Trophoblast cell (in vitro differentiated cells and primary cell): ENCODE results near the gene AFDN.

Source experiments
- DNase-seq, 2 donors: peaks; one replicate each; pipeline ENCODE4 v3.0.0-alpha.2; 2016
- H2AFZ ChIP-seq: 2 replicates; pipeline ENCODE4 v1.6.1; 2013; ENCODE audit warnings: low read length, moderate library complexity, mild to moderate bottlenecking; ENCODE audit not compliant: insufficient read depth, poor library complexity
- H2AK5ac ChIP-seq: 2 replicates; pipeline ENCODE4 v1.6.1; 2013; ENCODE audit warnings: mild to moderate bottlenecking, low read length
- H2BK120ac ChIP-seq: 2 replicates; pipeline ENCODE4 v1.6.1; 2013; ENCODE audit warnings: low read length, mild to moderate bottlenecking, moderate library complexity; ENCODE audit not compliant: insufficient read depth, poor library complexity
- H2BK12ac ChIP-seq: 2 replicates; pipeline ENCODE4 v1.6.1; 2013; ENCODE audit warnings: mild to moderate bottlenecking, low read length, moderate library complexity
- H2BK5ac ChIP-seq: 2 replicates; pipeline ENCODE4 v1.6.1; 2013; ENCODE audit warnings: low read length, low read depth, moderate library complexity, mild to moderate bottlenecking; ENCODE audit not compliant: poor library complexity
- H3K14ac ChIP-seq: 2 replicates; pipeline ENCODE4 v1.6.1; 2013; ENCODE audit warnings: mild to moderate bottlenecking, low read length
- H3K18ac ChIP-seq: 2 replicates; pipeline ENCODE4 v1.6.1; 2013; ENCODE audit warnings: mild to moderate bottlenecking, low read length
- H3K23ac ChIP-seq: 2 replicates; pipeline ENCODE4 v1.6.1; 2013; ENCODE audit warnings: low read length
- H3K27ac ChIP-seq: 2 replicates; pipeline ENCODE4 v1.5.1; 2013; ENCODE audit warnings: low read depth, mild to moderate bottlenecking, inconsistent platforms, low read length, moderate library complexity
- H3K27me3 ChIP-seq: 2 replicates; pipeline ENCODE4 v1.6.1; 2013; ENCODE audit warnings: inconsistent platforms, mild to moderate bottlenecking, low read length, moderate library complexity; ENCODE audit not compliant: insufficient read depth
- H3K36me3 ChIP-seq, 2 experiments: 1 replicate in 1 of 2; 2 replicates in 1 of 2; pipeline ENCODE4 v1.6.1; 2013; ENCODE audit warnings: low read length in 2 of 2, mild to moderate bottlenecking in 2 of 2, moderate library complexity in 1 of 2; ENCODE audit not compliant: insufficient read depth in 2 of 2, control insufficient read depth in 1 of 2
- H3K4ac ChIP-seq: 2 replicates; pipeline ENCODE4 v1.6.1; 2013; ENCODE audit warnings: low read depth, mild to moderate bottlenecking, low read length, moderate library complexity
- H3K4me1 ChIP-seq, 2 experiments: 1 replicate in 1 of 2; 2 replicates in 1 of 2; pipeline ENCODE4 v1.6.1; 2013; ENCODE audit warnings: low read length in 2 of 2, mild to moderate bottlenecking in 2 of 2, moderate library complexity in 1 of 2; ENCODE audit not compliant: insufficient read depth in 2 of 2, control insufficient read depth in 1 of 2
- H3K4me2 ChIP-seq: 2 replicates; pipeline ENCODE4 v1.6.1; 2013; ENCODE audit warnings: inconsistent platforms, mild to moderate bottlenecking, low read length, moderate library complexity
- H3K4me3 ChIP-seq: 2 replicates; pipeline ENCODE4 v1.5.1; 2013; ENCODE audit warnings: mild to moderate bottlenecking, low read depth, low read length, inconsistent platforms
- H3K79me1 ChIP-seq: one replicate; pipeline ENCODE4 v1.6.1; 2013; ENCODE audit warnings: low read length
- H3K79me2 ChIP-seq: 2 replicates; pipeline ENCODE4 v1.6.1; 2013; ENCODE audit warnings: low read length, mild to moderate bottlenecking; ENCODE audit not compliant: control insufficient read depth, insufficient read depth, poor library complexity
- H3K9ac ChIP-seq: 2 replicates; pipeline ENCODE4 v1.6.1; 2013; ENCODE audit warnings: mild to moderate bottlenecking, low read length
- H3K9me3 ChIP-seq: 2 replicates; pipeline ENCODE4 v1.6.1; 2013; ENCODE audit warnings: low read depth, mild to moderate bottlenecking, control low read depth, inconsistent platforms, low read length; ENCODE audit not compliant: insufficient read depth
- H4K12ac ChIP-seq: 2 replicates; pipeline ENCODE4 v1.6.1; 2013; ENCODE audit warnings: low read depth, mild to moderate bottlenecking, low read length, moderate library complexity
- H4K8ac ChIP-seq: 2 replicates; pipeline ENCODE4 v1.6.1; 2013; ENCODE audit warnings: low read depth, mild to moderate bottlenecking, low read length, moderate library complexity
- H4K91ac ChIP-seq: one replicate; pipeline ENCODE4 v1.6.1; 2013; ENCODE audit warnings: low read depth, mild to moderate bottlenecking, low read length, moderate library complexity
- WGBS: extraction: QIAGEN DNeasy Blood & Tissue Kit; methylation state at CpG from one replicate; pipeline ENCODE4 v1.1.7; 2013; ENCODE audit warnings: missing lambda C conversion rate; ENCODE audit not compliant: insufficient read length, insufficient coverage; ENCODE audit errors: extremely low coverage; 5-methylcytosine and 5-hydroxymethylcytosine counted together

Gene AFDN

DNA sequence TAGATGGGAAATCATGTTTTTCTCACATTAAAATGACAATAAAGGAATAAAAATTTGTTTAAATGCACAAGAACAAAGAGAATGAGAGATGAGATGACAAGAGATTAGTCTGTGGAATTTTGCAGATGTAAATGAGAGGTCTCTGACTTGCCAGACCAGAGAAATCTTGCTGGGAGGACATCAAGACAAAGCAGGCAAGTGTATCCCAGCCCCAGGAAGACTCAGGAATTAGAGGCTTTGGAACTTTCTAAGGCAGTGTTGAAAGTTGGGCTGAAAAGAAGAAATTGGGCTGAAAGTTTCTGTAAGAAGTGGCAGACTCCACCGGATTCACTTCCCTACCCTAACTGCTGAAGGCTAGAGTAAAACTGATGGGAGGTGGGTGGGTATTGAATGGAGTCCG is 54.6 kb downstream of the AFDN start:
- H3K27me3 ChIP-seq: no peaks in the 10 kb centered on the region

DNA sequence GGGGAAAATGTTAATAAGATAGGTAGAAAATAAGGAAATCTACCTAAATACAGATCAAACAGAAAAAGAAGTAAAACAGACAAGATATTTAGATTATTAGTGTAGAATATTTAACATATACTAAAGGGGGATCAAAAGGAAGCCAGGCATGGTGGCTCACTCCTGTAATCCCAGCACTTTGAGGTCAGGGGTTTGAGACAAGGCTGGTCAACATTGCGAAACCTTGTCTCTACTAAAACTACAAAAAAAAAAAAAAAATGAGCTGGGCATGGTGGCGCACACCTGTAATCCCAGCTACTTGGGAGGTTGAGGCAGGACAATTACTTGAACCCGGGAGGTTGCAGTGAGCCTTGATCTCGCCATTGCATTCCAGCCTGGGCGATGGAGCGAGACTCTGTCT is 55.5 kb downstream of the AFDN start:
- no CpG with 5 or more reads among the region's 6 CpGs for WGBS
- Histone ChIP-seq H3K4me3 (no peak overlapping the region), H3K23ac (no peak overlapping the region), H4K8ac (no peak overlapping the region), H3K79me1 (no peaks in the 10 kb centered on the region), H3K4ac (no peak overlapping the region), H3K27me3 (no peaks in the 10 kb centered on the region), H2BK120ac (no peak overlapping the region), H3K14ac (no peak overlapping the region), H3K18ac (no peak overlapping the region), H3K9ac (no peak overlapping the region), H2BK5ac (no peak overlapping the region), H2AK5ac (no peak overlapping the region), H4K91ac (no peak overlapping the region), H3K36me3 (peaks cover 7 to 19% of the 10 kb centered on the region in 2 experiments), H3K4me2 (no peak overlapping the region), H3K4me1 (no peaks in the 10 kb centered on the region), H2BK12ac (no peak overlapping the region), H3K27ac (no peak overlapping the region), H3K79me2 (no peaks in the 10 kb centered on the region), H2AFZ (no peak overlapping the region), H4K12ac (no peak overlapping the region), H3K9me3 (no peaks in the 10 kb centered on the region)
- DNase-seq: no peak

More for the DNA sequence above, 54.6 kb downstream of the AFDN start:
- Histone ChIP-seq H3K4ac (no peak overlapping the region), H3K4me1 (no peaks in the 10 kb centered on the region), H4K12ac (no peak overlapping the region), H3K23ac (no peak overlapping the region), H2AFZ (no peak overlapping the region), H2BK120ac (no peak overlapping the region), H3K14ac (no peak overlapping the region), H3K4me3 (no peak overlapping the region), H3K79me1 (no peaks in the 10 kb centered on the region), H3K9me3 (no peaks in the 10 kb centered on the region), H4K8ac (no peak overlapping the region), H3K79me2 (no peaks in the 10 kb centered on the region), H2AK5ac (no peak overlapping the region), H4K91ac (no peak overlapping the region), H3K4me2 (no peak overlapping the region), H3K27ac (no peak overlapping the region), H2BK12ac (no peak overlapping the region), H2BK5ac (no peak overlapping the region), H3K18ac (no peak overlapping the region), H3K9ac (no peak overlapping the region), H3K36me3 (peaks cover 7 to 19% of the 10 kb centered on the region in 2 experiments)
- WGBS: no CpG with 5 or more reads among the region's 2 CpGs
- DNase-seq: no peak

DNA sequence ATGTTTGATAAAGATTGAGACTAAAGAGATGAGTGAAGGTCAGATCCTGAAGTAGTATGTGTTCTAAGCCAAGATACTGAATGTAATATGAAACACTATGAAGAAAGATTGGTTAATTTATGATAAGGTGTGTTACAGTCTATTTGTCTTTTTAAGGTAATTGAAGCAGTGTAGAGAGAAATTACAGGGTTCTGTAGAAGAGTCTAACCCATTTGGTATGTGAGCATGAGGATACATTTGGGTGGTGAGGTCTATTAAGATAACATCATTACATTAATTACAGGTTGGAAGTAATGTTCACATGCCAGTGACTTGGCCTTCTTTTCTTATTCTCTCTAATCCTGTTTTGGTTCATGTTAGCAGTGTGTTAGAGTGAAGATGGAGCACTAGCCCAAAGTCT is 61.4 kb downstream of the AFDN start:
- Histone ChIP-seq H3K14ac (no peak overlapping the region), H3K18ac (no peak overlapping the region), H3K4me2 (no peak overlapping the region), H3K4ac (no peak overlapping the region), H4K12ac (no peak overlapping the region), H3K27me3 (no peaks in the 10 kb centered on the region), H3K79me1 (no peaks in the 10 kb centered on the region), H3K36me3 (peaks cover 8 to 17% of the 10 kb centered on the region in 2 experiments), H3K9me3 (no peaks in the 10 kb centered on the region), H3K4me3 (no peak overlapping the region), H2BK12ac (no peak overlapping the region), H2AFZ (no peak overlapping the region), H3K27ac (no peak overlapping the region), H3K79me2 (no peaks in the 10 kb centered on the region), H2BK120ac (no peak overlapping the region), H4K91ac (no peak overlapping the region), H3K23ac (no peak overlapping the region), H2AK5ac (no peak overlapping the region), H3K4me1 (no peaks in the 10 kb centered on the region), H3K9ac (no peak overlapping the region), H4K8ac (no peak overlapping the region), H2BK5ac (no peak overlapping the region)
- no peak for DNase-seq

DNA sequence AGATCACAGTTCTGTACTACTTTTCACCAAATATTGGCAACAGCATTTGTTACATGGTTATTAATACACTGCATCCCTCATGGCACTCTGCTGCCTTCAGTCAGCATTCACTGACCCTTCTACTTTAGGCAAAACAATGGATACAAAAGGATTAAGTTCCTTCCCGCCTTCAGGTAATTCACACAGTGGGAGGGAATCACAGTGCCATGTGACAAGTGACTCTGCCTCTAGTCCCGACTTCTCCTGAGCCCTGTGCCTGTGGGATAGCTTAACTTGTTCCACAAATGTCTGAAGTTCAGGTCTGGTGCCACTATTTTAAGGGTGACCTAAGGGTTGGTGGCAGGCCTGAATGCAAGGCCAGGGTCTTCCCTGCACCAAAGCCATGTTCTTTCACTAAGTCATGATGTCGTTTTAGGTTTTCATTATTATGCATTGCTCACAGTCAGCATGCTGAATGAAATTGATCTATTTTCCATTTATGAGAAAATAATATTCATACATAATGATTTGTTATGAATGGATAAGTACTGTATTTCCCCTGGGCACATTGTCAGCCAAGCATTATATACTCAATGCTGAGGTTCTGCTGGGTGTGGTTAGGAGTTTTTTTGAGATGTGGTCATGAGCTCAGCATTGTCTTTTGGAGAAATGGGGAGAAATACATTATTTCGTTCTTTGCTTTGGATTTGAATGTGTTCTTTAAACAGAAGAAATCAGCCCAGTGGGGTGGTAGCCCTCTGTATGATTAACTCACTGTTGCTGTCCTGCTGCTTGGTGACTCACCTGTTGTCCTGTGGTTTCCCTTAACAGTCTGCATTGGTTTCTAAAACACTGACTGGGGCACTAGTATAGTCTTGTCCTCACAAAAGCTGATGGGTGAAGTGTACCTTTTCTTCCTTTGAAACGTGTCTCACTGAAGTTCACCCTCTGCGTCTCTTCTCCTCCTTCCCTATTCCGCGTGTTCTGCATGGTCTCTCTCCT is 66.4 kb downstream of the AFDN start:
- H2AK5ac ChIP-seq: no peak overlapping the region

More for the DNA sequence above, 66.4 kb downstream of the AFDN start:
- no peak overlapping the region for H2AFZ ChIP-seq
- H4K12ac ChIP-seq: no peak overlapping the region
- H3K4me2 ChIP-seq: no peak overlapping the region
- no peak overlapping the region for H3K27ac ChIP-seq
- no CpG with 5 or more reads among the region's 8 CpGs for WGBS
- H3K36me3 ChIP-seq: peaks cover 18 to 21% of the 10 kb centered on the region in 2 experiments
- no peak overlapping the region for H2BK5ac ChIP-seq
- no peak overlapping the region for H2BK12ac ChIP-seq
- no peak overlapping the region for H4K8ac ChIP-seq
- no peak overlapping the region for H2BK120ac ChIP-seq
- H3K79me2 ChIP-seq: no peaks in the 10 kb centered on the region
- H3K23ac ChIP-seq: peak overlapping the region; percentile 66
- no peaks in the 10 kb centered on the region for H3K27me3 ChIP-seq
- H3K9me3 ChIP-seq: no peaks in the 10 kb centered on the region
- H3K4me3 ChIP-seq: no peak overlapping the region
- no peak for DNase-seq
- H3K79me1 ChIP-seq: no peaks in the 10 kb centered on the region
- H3K18ac ChIP-seq: no peak overlapping the region
- H3K4ac ChIP-seq: no peak overlapping the region
- H3K9ac ChIP-seq: no peak overlapping the region
- peaks cover 0 to 2% of the 10 kb centered on the region in 2 experiments for H3K4me1 ChIP-seq
- no peak overlapping the region for H3K14ac ChIP-seq
- no peak overlapping the region for H4K91ac ChIP-seq
